Nephron (organoid): ENCODE results near the gene CLECL1.
A peak's percentile ranks its signal among the peaks of the same experiment; 100 is the strongest.
"Not testable (repeated sequence)": the region's sequence is repeated elsewhere in the genome, so short reads cannot be mapped to it uniquely, and the experiment has no call there.

ENCODE experiments used
- H3K27ac Mint-ChIP-seq, 3 experiments: 2 replicates each; pipeline ENCODE4 v1.8.0; 2020; ENCODE audit warnings: mixed read lengths in 3 of 3, mild to moderate bottlenecking in 2 of 3, moderate library complexity in 1 of 3
- H3K27me3 Mint-ChIP-seq: 2 replicates; pipeline ENCODE4 v1.8.0; 2021; ENCODE audit warnings: low read depth, mild to moderate bottlenecking, moderate library complexity, mixed read lengths
- H3K36me3 Mint-ChIP-seq: 2 replicates; pipeline ENCODE4 v1.8.0; 2020; ENCODE audit warnings: low read depth, mixed read lengths
- H3K4me1 Mint-ChIP-seq: 2 replicates; pipeline ENCODE4 v1.8.0; 2020; ENCODE audit warnings: mixed read lengths
- H3K4me3 Mint-ChIP-seq, 3 experiments: 2 replicates each; pipeline ENCODE4 v1.8.0; 2020; ENCODE audit warnings: mild to moderate bottlenecking in 3 of 3, mixed read lengths in 3 of 3, moderate library complexity in 2 of 3
- H3K9me3 Mint-ChIP-seq: 2 replicates; pipeline ENCODE4 v1.8.0; 2020; ENCODE audit warnings: mixed read lengths
- CTCF ChIP-seq, 3 experiments: fragments of 200-600 bp; sonication (generic); IDR thresholded peaks; one replicate each; pipeline ENCODE4 v1.5.0; 2021; ENCODE audit warnings: antibody characterized with exemption in 3 of 3; ENCODE audit not compliant: unreplicated experiment in 3 of 3

Gene CLECL1

GRCh38 chr12:9718968-9719367 lies 13.9 kb downstream of the CLECL1 start:
- H3K4me1 Mint-ChIP-seq, result peaks cover 21% of the 10 kb centered on the region
- no peak overlapping the region for H3K4me3 Mint-ChIP-seq
- H3K27me3 Mint-ChIP-seq, result no peaks in the 10 kb centered on the region
- no peaks in the 10 kb centered on the region for H3K9me3 Mint-ChIP-seq
- H3K36me3 Mint-ChIP-seq, result no peaks in the 10 kb centered on the region
- no peak for TF ChIP-seq CTCF (IDR thresholded peaks at IDR 0.05; ENCODE audit: unreplicated experiment in 3 of 3)
- peak overlapping the region in 1 of 3 experiments; percentile 61 for H3K27ac Mint-ChIP-seq

GRCh38 chr12:9717070-9717925 lies 15.6 kb downstream of the CLECL1 start:
- H3K4me1 Mint-ChIP-seq, result peaks cover 17% of the 10 kb centered on the region
- no peaks in the 10 kb centered on the region for H3K9me3 Mint-ChIP-seq
- no peak overlapping the region for H3K4me3 Mint-ChIP-seq
- no peak for TF ChIP-seq CTCF (IDR thresholded peaks at IDR 0.05; ENCODE audit: unreplicated experiment in 3 of 3)
- H3K27ac Mint-ChIP-seq, result no peak overlapping the region
- no peaks in the 10 kb centered on the region for H3K27me3 Mint-ChIP-seq
- no peaks in the 10 kb centered on the region for H3K36me3 Mint-ChIP-seq

- H3K9me3 Mint-ChIP-seq, result not testable (repeated sequence)
Observed at GRCh38 chr12:9713032-9713558, 19.8 kb downstream of the CLECL1 start.

GRCh38 chr12:9711664-9712063 lies 21.2 kb downstream of the CLECL1 start:
- H3K4me3 Mint-ChIP-seq, result no peak overlapping the region
- no peaks in the 10 kb centered on the region for H3K4me1 Mint-ChIP-seq
- no peaks in the 10 kb centered on the region for H3K36me3 Mint-ChIP-seq
- H3K27me3 Mint-ChIP-seq, result no peaks in the 10 kb centered on the region
- peak overlapping the region in 1 of 3 experiments; percentile 7 for H3K27ac Mint-ChIP-seq
- no peak for TF ChIP-seq CTCF (IDR thresholded peaks at IDR 0.05; ENCODE audit: unreplicated experiment in 3 of 3)
- no peaks in the 10 kb centered on the region for H3K9me3 Mint-ChIP-seq

More at GRCh38 chr12:9713032-9713558, 19.8 kb downstream of the CLECL1 start:
- not testable (repeated sequence) for H3K36me3 Mint-ChIP-seq, H3K4me1 Mint-ChIP-seq, H3K27me3 Mint-ChIP-seq, H3K4me3 Mint-ChIP-seq
- H3K27ac Mint-ChIP-seq, result peak overlapping the region in 2 of 3 experiments; percentile 38 to 51

GRCh38 chr12:9710584-9711375 lies 22.1 kb downstream of the CLECL1 start:
- TF ChIP-seq CTCF (IDR thresholded peaks at IDR 0.05; ENCODE audit: unreplicated experiment in 3 of 3), result no peak
- peaks cover 5% of the 10 kb centered on the region for H3K9me3 Mint-ChIP-seq
- H3K27ac Mint-ChIP-seq, result no peak overlapping the region
- H3K4me3 Mint-ChIP-seq, result no peak overlapping the region
- no peaks in the 10 kb centered on the region for H3K27me3 Mint-ChIP-seq
- no peaks in the 10 kb centered on the region for H3K36me3 Mint-ChIP-seq
- H3K4me1 Mint-ChIP-seq, result no peaks in the 10 kb centered on the region

GRCh38 chr12:9708853-9709252 lies 24.0 kb downstream of the CLECL1 start:
- H3K4me3 Mint-ChIP-seq, result no peak overlapping the region
- no peak for TF ChIP-seq CTCF (IDR thresholded peaks at IDR 0.05; ENCODE audit: unreplicated experiment in 3 of 3)
- no peaks in the 10 kb centered on the region for H3K36me3 Mint-ChIP-seq
- H3K9me3 Mint-ChIP-seq, result peaks cover 15% of the 10 kb centered on the region
- no peaks in the 10 kb centered on the region for H3K4me1 Mint-ChIP-seq
- H3K27me3 Mint-ChIP-seq, result no peaks in the 10 kb centered on the region
- no peak overlapping the region for H3K27ac Mint-ChIP-seq
